Astrocyte of the spinal cord (primary cell): ENCODE measurements around the gene MVB12B.

Experiments used
- DNase-seq: peaks from one replicate; pipeline ENCODE4 v3.0.0; 2011; ENCODE audit warnings: low read depth, low spot score
- H3K4me3 ChIP-seq: 2 replicates; pipeline ENCODE4 v1.5.1; 2011; ENCODE audit warnings: low read depth, mild to moderate bottlenecking, low read length, moderate library complexity
- in situ Hi-C: cut with HindIII; loops from 2 replicates; pipeline ENCODE4 v1.10.0; 2017; ENCODE audit warnings: low sequenced_read_pairs
- TF ChIP-seq, protein P1 (sequence below): IDR thresholded peaks from 2 replicates; pipeline ENCODE4 v1.5.1; 2012; ENCODE audit warnings: low read depth, mild to moderate bottlenecking, low read length, inconsistent platforms

The MVB12B gene

DNA sequence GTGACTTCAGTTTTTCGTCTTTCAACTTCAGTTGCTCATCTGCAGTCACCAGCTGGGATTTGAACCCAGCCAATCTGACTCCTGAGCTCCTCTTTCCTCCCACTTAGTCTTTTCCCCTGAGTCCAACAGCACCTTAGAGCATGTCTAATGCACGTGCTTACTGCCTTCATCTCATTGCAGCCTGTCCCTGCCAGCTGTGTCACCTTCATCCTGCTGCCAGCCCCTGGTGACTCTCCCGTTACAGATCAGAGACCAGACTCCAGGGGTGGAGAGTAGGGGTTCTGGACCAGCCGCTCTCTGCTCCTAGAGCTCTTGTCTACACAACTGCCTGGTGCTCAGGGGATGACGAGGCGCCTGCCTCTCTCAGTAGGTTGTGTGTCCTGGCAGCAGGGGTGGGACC, 154.2 kb downstream of the MVB12B start:
- TF ChIP-seq, protein P1, sequence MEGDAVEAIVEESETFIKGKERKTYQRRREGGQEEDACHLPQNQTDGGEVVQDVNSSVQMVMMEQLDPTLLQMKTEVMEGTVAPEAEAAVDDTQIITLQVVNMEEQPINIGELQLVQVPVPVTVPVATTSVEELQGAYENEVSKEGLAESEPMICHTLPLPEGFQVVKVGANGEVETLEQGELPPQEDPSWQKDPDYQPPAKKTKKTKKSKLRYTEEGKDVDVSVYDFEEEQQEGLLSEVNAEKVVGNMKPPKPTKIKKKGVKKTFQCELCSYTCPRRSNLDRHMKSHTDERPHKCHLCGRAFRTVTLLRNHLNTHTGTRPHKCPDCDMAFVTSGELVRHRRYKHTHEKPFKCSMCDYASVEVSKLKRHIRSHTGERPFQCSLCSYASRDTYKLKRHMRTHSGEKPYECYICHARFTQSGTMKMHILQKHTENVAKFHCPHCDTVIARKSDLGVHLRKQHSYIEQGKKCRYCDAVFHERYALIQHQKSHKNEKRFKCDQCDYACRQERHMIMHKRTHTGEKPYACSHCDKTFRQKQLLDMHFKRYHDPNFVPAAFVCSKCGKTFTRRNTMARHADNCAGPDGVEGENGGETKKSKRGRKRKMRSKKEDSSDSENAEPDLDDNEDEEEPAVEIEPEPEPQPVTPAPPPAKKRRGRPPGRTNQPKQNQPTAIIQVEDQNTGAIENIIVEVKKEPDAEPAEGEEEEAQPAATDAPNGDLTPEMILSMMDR = no peak
- no peak overlapping the region for H3K4me3 ChIP-seq
- in situ Hi-C loops = no loop called here
- DNase-seq = no peak

DNA sequence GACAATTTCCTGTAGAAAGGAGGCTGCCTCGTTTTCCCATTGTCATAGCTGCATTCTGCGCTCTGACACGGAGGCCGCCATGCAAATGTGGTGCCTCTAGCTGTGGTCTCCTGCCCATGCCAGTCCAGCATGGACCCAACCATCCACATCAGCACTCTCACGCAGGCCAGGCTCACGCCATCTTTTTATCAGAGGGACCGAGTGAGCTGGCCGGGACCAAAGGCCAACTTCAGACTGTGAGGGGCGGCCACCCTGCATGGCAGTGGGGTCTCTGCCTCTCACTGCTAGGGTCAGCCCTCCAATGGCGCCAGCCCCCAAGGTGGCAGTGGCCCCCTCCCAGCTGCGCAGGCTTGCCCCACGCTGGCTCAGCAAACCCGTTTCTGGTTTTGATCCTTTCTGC, 155.2 kb downstream of the MVB12B start:
- TF ChIP-seq, protein P1 = no peak
- H3K4me3 ChIP-seq = no peak overlapping the region
- in situ Hi-C loops = no loop called here
- DNase-seq = no peak

DNA sequence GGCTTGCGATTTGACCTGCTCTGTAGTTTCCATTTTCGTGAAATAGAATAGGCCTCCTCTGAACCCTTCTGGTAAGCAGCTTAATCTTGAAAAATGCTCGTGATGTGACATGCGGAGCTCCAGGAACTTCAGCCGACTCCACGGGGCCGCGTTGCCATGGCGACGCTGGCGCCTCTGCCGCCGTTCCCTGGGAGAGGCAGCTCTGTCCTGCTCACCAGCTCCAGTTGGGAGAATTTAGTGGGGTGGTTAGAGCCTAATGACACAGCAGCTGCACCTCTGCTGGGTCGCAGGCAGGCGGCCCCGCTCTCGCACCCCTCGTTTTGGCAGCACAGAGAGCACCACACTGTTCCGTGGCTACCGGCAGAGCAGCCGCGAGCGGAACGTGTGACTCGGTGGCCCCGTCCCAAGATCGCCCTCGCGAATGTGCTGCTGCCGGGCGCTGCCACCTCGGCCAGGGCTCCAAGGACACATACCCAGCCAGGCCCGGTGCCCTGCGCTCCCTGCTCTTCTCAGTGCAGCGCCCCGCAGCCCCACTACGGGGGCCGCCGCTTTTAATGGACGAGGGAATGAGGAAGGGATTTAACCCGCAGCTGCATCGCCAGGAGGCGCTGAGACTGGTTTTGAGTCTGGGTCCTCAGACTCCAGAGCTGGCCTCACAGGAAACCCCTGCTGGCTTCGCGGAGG, 155.9 kb downstream of the MVB12B start:
- peak; percentile 93 for DNase-seq
- TF ChIP-seq, protein P1 = peak; percentile 34
- in situ Hi-C loops = no loop called here
- H3K4me3 ChIP-seq = peak overlapping the region; percentile 10

DNA sequence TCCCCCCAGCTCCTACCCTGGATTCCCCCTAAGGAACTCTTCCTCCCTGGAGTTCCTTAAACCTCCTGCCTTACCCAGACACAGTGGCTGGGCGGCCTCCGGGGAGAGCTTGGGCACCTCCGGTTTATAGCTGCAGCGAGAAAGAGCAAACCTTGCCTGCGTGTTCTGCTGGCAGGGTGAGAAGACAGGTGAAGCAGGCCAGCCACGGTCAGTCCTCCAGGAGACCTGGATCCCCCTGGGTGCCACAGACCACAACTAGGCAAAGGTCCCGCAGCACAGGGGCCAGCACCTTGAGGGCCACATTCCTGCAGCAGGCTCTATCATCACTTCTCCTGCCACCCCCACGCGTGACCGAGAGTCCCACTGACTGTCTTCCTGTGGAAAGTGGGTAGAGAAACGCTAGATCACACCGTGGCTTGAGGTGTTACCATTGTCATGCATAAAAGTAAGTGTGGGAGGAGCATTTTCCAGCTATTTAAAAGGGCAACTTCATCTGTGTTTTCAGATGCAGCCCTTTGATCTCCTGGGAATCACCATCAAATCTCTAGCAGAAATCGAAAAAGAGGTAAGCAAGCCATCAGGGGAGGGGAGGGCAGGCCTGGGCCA, 156.9 kb downstream of the MVB12B start:
- no peak overlapping the region for H3K4me3 ChIP-seq
- in situ Hi-C loops = no loop called here
- TF ChIP-seq, protein P1 = no peak
- no peak for DNase-seq

DNA sequence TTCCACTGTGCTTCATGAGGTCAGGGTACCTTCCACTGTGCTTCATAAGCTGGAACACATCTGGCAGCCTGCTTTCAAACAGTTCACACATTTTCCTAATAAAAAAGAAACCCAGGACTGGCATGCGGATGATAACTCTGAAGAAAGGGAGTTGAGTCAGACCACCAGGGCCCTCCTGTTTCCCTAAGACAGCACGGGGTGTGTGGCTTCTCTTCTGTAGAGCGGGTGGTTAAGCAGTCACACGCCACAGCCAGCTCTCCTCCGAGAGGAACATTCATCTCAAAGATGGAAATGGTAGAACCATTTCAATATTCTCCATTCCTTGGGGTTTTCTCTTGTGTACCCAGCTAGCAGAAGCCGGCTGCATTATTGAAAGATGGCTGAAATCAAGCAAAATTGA, 159.0 kb downstream of the MVB12B start:
- DNase-seq = no peak
- no peak overlapping the region for H3K4me3 ChIP-seq
- TF ChIP-seq, protein P1 = no peak
- in situ Hi-C loops = no loop called here

DNA sequence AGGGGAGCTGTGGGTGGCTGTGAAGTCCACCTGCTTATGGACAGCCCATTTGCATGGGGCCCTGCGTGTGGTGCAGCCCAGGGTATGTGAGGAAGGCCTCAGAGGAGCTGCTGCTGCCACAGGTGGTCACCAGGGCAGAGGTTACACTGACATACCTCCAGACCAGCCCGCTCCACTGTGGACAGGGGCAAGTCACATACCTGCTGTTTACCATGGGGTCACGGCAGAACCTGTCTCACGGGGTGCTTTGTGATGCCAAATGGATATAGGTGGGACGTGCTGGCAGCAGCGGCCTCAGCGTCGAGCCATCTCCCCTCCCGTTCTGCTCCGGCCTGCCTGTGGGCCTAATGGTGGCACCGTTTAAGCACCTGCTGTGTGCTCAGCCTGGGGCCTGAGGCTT, 159.6 kb downstream of the MVB12B start:
- DNase-seq = no peak
- in situ Hi-C loops = no loop called here
- TF ChIP-seq, protein P1 = no peak
- no peak overlapping the region for H3K4me3 ChIP-seq
